Parathyroid adenoma (tissue), 2 donors: Measurements from ENCODE around the gene TGFA.
A peak's percentile ranks its signal among the peaks of the same experiment; 100 is the strongest.

Experiments used
- H2AFZ ChIP-seq: fragments of 300-600 bp; sonication (generic); one replicate; pipeline ENCODE4 v1.7.0; 2017; ENCODE audit warnings: antibody characterized with exemption, mild to moderate bottlenecking
- H3K27ac ChIP-seq: fragments of 300-600 bp; sonication (generic); one replicate; pipeline ENCODE4 v1.7.0; 2017
- H3K27me3 ChIP-seq: fragments of 300-600 bp; sonication (generic); one replicate; pipeline ENCODE4 v1.7.0; 2017; ENCODE audit warnings: low read length; ENCODE audit not compliant: control insufficient read depth, insufficient read depth
- H3K36me3 ChIP-seq: fragments of 300-600 bp; sonication (generic); one replicate; pipeline ENCODE4 v1.7.0; 2017; ENCODE audit warnings: low read length; ENCODE audit not compliant: control insufficient read depth, insufficient read depth
- H3K4me1 ChIP-seq: fragments of 300-600 bp; sonication (generic); one replicate; pipeline ENCODE4 v1.7.0; 2017; ENCODE audit warnings: control low read depth
- H3K4me2 ChIP-seq: fragments of 300-600 bp; sonication (generic); one replicate; pipeline ENCODE4 v1.7.0; 2017; ENCODE audit warnings: low read length
- H3K4me3 ChIP-seq: fragments of 300-600 bp; sonication (generic); one replicate; pipeline ENCODE4 v1.7.0; 2017; ENCODE audit warnings: low read depth, low read length
- H3K79me2 ChIP-seq: fragments of 300-600 bp; sonication (generic); one replicate; pipeline ENCODE4 v1.7.0; 2017; ENCODE audit warnings: control low read depth
- H3K9ac ChIP-seq: fragments of 300-600 bp; sonication (generic); one replicate; pipeline ENCODE4 v1.7.0; 2017; ENCODE audit warnings: mild to moderate bottlenecking
- H3K9me3 ChIP-seq: fragments of 300-600 bp; sonication (generic); one replicate; pipeline ENCODE4 v1.7.0; 2017; ENCODE audit warnings: low read length; ENCODE audit not compliant: control insufficient read depth
- CTCF ChIP-seq: fragments of 300-600 bp; sonication (generic); IDR thresholded peaks from one replicate; pipeline ENCODE4 v1.7.0; 2017; ENCODE audit warnings: antibody characterized with exemption, mild to moderate bottlenecking
- donor health status: primary hyperparathyroidism.

Gene TGFA

GRCh38 chr2:70554338-70554892 is 789 bp upstream of the TGFA start:
- Histone ChIP-seq H3K9ac (no peak overlapping the region), H3K4me3 (peak overlapping the region; percentile 71)

DNA sequence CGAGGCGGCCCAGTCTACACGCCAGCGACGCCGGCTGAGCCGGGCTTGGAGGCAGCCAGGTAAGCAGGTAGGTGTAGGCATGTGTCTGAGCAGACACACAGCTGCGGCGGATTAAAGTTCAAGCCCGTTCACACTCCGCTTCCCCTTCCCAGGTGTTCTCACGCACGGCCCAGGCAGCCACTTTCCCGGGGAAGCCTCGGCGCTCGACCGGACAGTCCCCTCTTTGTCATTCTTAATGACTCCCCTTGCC is 367 bp downstream of the TGFA start:
- Histone ChIP-seq H3K27me3 (no peaks in the 10 kb centered on the region), H3K36me3 (no peaks in the 10 kb centered on the region), H3K79me2 (no peaks in the 10 kb centered on the region), H2AFZ (peak overlapping the region; percentile 81), H3K9me3 (no peaks in the 10 kb centered on the region), H3K27ac (peak overlapping the region; percentile 58), H3K4me2 (peak overlapping the region; percentile 64), H3K4me3 (peak overlapping the region; percentile 71), H3K4me1 (peaks cover 3% of the 10 kb centered on the region), H3K9ac (no peak overlapping the region)
- no peak for TF ChIP-seq CTCF

More at GRCh38 chr2:70554338-70554892, 789 bp upstream of the TGFA start:
- Histone ChIP-seq H3K4me1 (peaks cover 3% of the 10 kb centered on the region), H3K9me3 (no peaks in the 10 kb centered on the region), H3K27ac (peak overlapping the region; percentile 58), H3K36me3 (no peaks in the 10 kb centered on the region), H3K27me3 (no peaks in the 10 kb centered on the region), H3K79me2 (no peaks in the 10 kb centered on the region), H2AFZ (peak overlapping the region; percentile 81), H3K4me2 (peak overlapping the region; percentile 64)
- TF ChIP-seq CTCF = no peak

GRCh38 chr2:70552501-70553333 is 909 bp downstream of the TGFA start:
- H2AFZ ChIP-seq = peak overlapping the region; percentile 81
- H3K9ac ChIP-seq = no peak overlapping the region
- H3K4me3 ChIP-seq = peak overlapping the region; percentile 71
- no peaks in the 10 kb centered on the region for H3K27me3 ChIP-seq
- no peak for TF ChIP-seq CTCF
- no peaks in the 10 kb centered on the region for H3K36me3 ChIP-seq
- H3K4me2 ChIP-seq = peak overlapping the region; percentile 64
- no peaks in the 10 kb centered on the region for H3K79me2 ChIP-seq
- no peaks in the 10 kb centered on the region for H3K9me3 ChIP-seq
- H3K4me1 ChIP-seq = peaks cover 3% of the 10 kb centered on the region
- H3K27ac ChIP-seq = no peak overlapping the region

GRCh38 chr2:70551167-70551566 is 2.5 kb downstream of the TGFA start:
- Histone ChIP-seq H3K4me3 (no peak overlapping the region), H3K4me1 (peaks cover 3% of the 10 kb centered on the region), H2AFZ (no peak overlapping the region), H3K79me2 (no peaks in the 10 kb centered on the region), H3K4me2 (no peak overlapping the region), H3K27me3 (no peaks in the 10 kb centered on the region), H3K9me3 (no peaks in the 10 kb centered on the region), H3K27ac (no peak overlapping the region), H3K36me3 (no peaks in the 10 kb centered on the region), H3K9ac (no peak overlapping the region)
- no peak for TF ChIP-seq CTCF

GRCh38 chr2:70549962-70550361 is 3.7 kb downstream of the TGFA start:
- no peak overlapping the region for H3K27ac ChIP-seq
- H2AFZ ChIP-seq = no peak overlapping the region
- TF ChIP-seq CTCF = no peak
- no peaks in the 10 kb centered on the region for H3K9me3 ChIP-seq
- no peak overlapping the region for H3K9ac ChIP-seq
- H3K4me1 ChIP-seq = peaks cover 3% of the 10 kb centered on the region
- H3K79me2 ChIP-seq = no peaks in the 10 kb centered on the region
- no peak overlapping the region for H3K4me3 ChIP-seq
- no peak overlapping the region for H3K4me2 ChIP-seq
- H3K27me3 ChIP-seq = no peaks in the 10 kb centered on the region
- no peaks in the 10 kb centered on the region for H3K36me3 ChIP-seq
